ENCODE data around the gene MTG2.

DNA sequence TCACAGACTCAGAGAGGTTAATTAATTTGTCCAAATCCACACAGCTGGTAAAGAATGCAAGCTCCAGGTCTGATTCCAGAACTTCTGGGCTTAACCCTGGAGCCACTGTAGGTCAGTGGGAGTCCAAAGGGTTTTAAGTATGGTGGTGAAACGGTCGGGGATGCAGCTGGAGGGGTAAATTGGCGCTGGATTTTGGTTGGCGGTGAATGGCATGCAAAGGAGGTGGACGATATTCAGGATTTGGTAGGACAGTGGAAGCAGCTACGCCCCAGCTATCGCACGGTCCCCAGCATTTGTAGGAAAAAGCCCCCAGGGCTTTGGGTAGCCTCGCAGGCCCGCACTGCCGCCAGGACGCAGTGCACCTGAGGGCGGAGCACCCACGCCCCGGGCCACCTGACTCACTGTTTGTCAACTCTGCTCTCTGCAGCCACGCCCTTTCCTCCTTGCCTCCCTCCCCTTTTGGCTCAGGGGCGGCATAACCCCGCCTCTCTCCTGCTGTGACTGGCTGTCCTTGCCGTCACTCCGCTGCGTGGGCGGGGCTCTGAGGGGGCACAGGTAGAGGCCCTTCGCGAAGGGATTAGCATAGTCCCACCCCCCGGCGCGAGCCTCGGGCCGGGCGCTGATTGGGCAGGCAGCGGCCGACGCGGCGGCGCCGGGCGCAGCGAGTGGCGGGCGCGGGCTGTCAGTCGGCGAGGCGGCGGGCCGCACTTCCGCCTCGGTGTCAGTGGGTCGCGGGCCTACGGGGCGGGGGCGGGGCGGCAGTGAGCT is 55.2 kb downstream of the MTG2 start, which contains the start of gene OSBPL2:
- TF ChIP-seq CTCF (IDR thresholded peaks at IDR 0.05) (no peak), POLR2AphosphoS5 (IDR thresholded peaks at IDR 0.05; ENCODE audit: low read depth, low read length) (no peak), REST (IDR thresholded peaks at IDR 0.05; ENCODE audit: insufficient read depth in 1 of 2, low read depth in 2 of 2, low read length in 1 of 2) (no peak)
